GM13976 (cell line): ENCODE measurements around the gene KCNS3.
A peak's percentile ranks its signal among the peaks of the same experiment; 100 is the strongest.

Experiments
- DNase-seq: peaks from one replicate; pipeline ENCODE4 v3.0.0; 2012; ENCODE audit warnings: low spot score
- CTCF ChIP-seq: IDR thresholded peaks from 2 replicates; pipeline ENCODE4 v1.5.1; 2012; ENCODE audit warnings: borderline replicate concordance, mild to moderate bottlenecking; ENCODE audit not compliant: insufficient read depth; ENCODE audit errors: extremely low read depth, missing control alignments, control extremely low read depth
- in situ Hi-C: fragments of 300-500 bp; cut with MboI; formaldehyde crosslinking; loops from one replicate; pipeline ENCODE4 v1.12.0; 2022; ENCODE audit warnings: low sequenced_read_pairs, mixed read lengths, inconsistent platforms; ENCODE audit not compliant: unreplicated experiment

The KCNS3 gene

GRCh38 chr2:17912266-17912691, 33.8 kb downstream of the KCNS3 start:
- TF ChIP-seq CTCF = no peak
- in situ Hi-C loops = no loop called here
- DNase-seq = peak; percentile 31

- no peak for DNase-seq
- TF ChIP-seq CTCF = no peak
- in situ Hi-C loops = no loop called here
Measured at GRCh38 chr2:17915099-17915498, 36.6 kb downstream of the KCNS3 start.

- no peak for TF ChIP-seq CTCF
- in situ Hi-C loops = no loop called here
- no peak for DNase-seq
Measured at GRCh38 chr2:17915811-17916518, 37.5 kb downstream of the KCNS3 start.

GRCh38 chr2:17916584-17916983, 38.1 kb downstream of the KCNS3 start:
- TF ChIP-seq CTCF = no peak
- no peak for DNase-seq
- in situ Hi-C loops = no loop called here

- no peak for TF ChIP-seq CTCF
- in situ Hi-C loops = no loop called here
- no peak for DNase-seq
Measured at GRCh38 chr2:17918789-17919188, 40.3 kb downstream of the KCNS3 start.

- DNase-seq = no peak
- in situ Hi-C loops = no loop called here
- no peak for TF ChIP-seq CTCF
Measured at GRCh38 chr2:17930773-17931172, 52.3 kb downstream of the KCNS3 start.
